GM12878 (cell line): Measurements from ENCODE around the gene NDC1. TPM values are rescaled to one million over a fixed set of nuclear protein-coding genes. Genes with fewer than 3 reads are reported as not detected.

ENCODE experiments used
- ATAC-seq: fragments of 200-7000 bp; cut with Tn5 transposase; 3 replicates; pipeline ENCODE4 v1.9.1; 2020; ENCODE audit warnings: mild to moderate bottlenecking, moderate library complexity
- BruUV-seq: library from RNA; stranded (reverse); fragments of 400-500 nt; replicated peaks from 2 replicates; lab custom pipeline; 2021; lab: Mats Ljungman, UMichigan
- CTCF ChIA-PET: fragments of 300-600 bp; sonication (Branson Sonifier 250); formaldehyde crosslinking; extraction: SDS; loops from one replicate; lab custom pipeline; 2021; ENCODE audit warnings: inconsistent platforms; lab: Yijun Ruan, JAX
- POLR2A ChIA-PET: fragments of 350-600 bp; formaldehyde crosslinking; extraction: SDS; loops from one replicate; lab custom pipeline; 2021; ENCODE audit warnings: inconsistent platforms; lab: Charles Lee
- RAD21 ChIA-PET: fragments of 300-600 bp; sonication (Branson Sonifier 250); formaldehyde crosslinking; loops from one replicate; lab custom pipeline; 2023; ENCODE audit warnings: antibody characterized with exemption; ENCODE audit not compliant: unreplicated experiment; lab: Charles Lee
- SMC1A ChIA-PET: fragments of 300-600 bp; sonication (Branson Sonifier 250); formaldehyde crosslinking; loops from one replicate; lab custom pipeline; 2023; ENCODE audit not compliant: unreplicated experiment, uncharacterized antibody; lab: Charles Lee
- DNase-seq: peaks from one replicate; pipeline ENCODE4 v3.0.0-alpha.2; 2011; ENCODE audit warnings: low read depth, low spot score
- FAIRE-seq: peaks from 3 replicates; lab custom pipeline; 2011; peaks lifted over from hg19 to GRCh38; lab: Jason Lieb, UNC
- H2AFZ ChIP-seq: 2 replicates; pipeline ENCODE4 v1.6.0; 2011; ENCODE audit warnings: low read depth, low read length, control low read depth; ENCODE audit not compliant: control insufficient read depth
- H3K27ac ChIP-seq: 2 replicates; pipeline ENCODE4 v1.5.1; 2011; ENCODE audit warnings: control low read depth; ENCODE audit not compliant: control insufficient read depth, insufficient read depth
- H3K27me3 ChIP-seq, 2 experiments: replicated peaks in 1 of 2; 2 replicates each; pipeline versions ENCODE4 v1.6.0 to v1.6.1; 2011; ENCODE audit warnings: low read length in 1 of 2; ENCODE audit not compliant: control insufficient read depth in 2 of 2, insufficient read depth in 2 of 2
- H3K36me3 ChIP-seq, 2 experiments: 2 replicates each; pipeline ENCODE4 v1.5.1; 2011; ENCODE audit warnings: low read length in 1 of 2; ENCODE audit not compliant: control insufficient read depth in 2 of 2, insufficient read depth in 2 of 2
- H3K4me1 ChIP-seq: 2 replicates; pipeline ENCODE4 v1.6.1; 2011; ENCODE audit warnings: mild to moderate bottlenecking, low read length, moderate library complexity, mixed read lengths; ENCODE audit not compliant: control insufficient read depth, insufficient read depth
- H3K4me2 ChIP-seq: 2 replicates; pipeline ENCODE4 v1.6.0; 2011; ENCODE audit warnings: control low read depth; ENCODE audit not compliant: control insufficient read depth, insufficient read depth
- H3K4me3 ChIP-seq: fragments of 200-600 bp; sonication (generic); 2 replicates; pipeline ENCODE4 v1.5.1; 2016
- H3K79me2 ChIP-seq: 2 replicates; pipeline ENCODE4 v1.6.0; 2011; ENCODE audit warnings: low read length; ENCODE audit not compliant: control insufficient read depth, insufficient read depth
- H3K9ac ChIP-seq: 2 replicates; pipeline ENCODE4 v1.8.0; 2011; ENCODE audit warnings: low read length, control low read depth, mixed read lengths; ENCODE audit not compliant: control insufficient read depth, insufficient read depth
- H3K9me3 ChIP-seq: replicated peaks from 3 replicates; pipeline ENCODE4 v1.5.1; 2011; ENCODE audit warnings: mild to moderate bottlenecking, low read length; ENCODE audit not compliant: control insufficient read depth, insufficient read depth
- H4K20me1 ChIP-seq: 2 replicates; pipeline ENCODE4 v1.6.0; 2011; ENCODE audit not compliant: control insufficient read depth, insufficient read depth
- DPF2 ChIP-seq: fragments of 450-650 bp; IDR thresholded peaks from 2 replicates; pipeline ENCODE4 v1.6.1; 2017; ENCODE audit warnings: mild to moderate bottlenecking
- EGR1 ChIP-seq, 2 experiments: IDR thresholded peaks; 1 replicate in 1 of 2; 2 replicates in 1 of 2; pipeline ENCODE4 v1.6.1; 2011 to 2012; ENCODE audit warnings: low read depth in 2 of 2, low read length in 2 of 2, borderline replicate concordance in 1 of 2, mild to moderate bottlenecking in 1 of 2, moderate library complexity in 1 of 2
- MTA3 ChIP-seq: IDR thresholded peaks from 2 replicates; pipeline ENCODE4 v1.6.1; 2012; ENCODE audit warnings: low read length, inconsistent platforms, borderline replicate concordance
- PAX5 ChIP-seq: IDR thresholded peaks from 2 replicates; pipeline ENCODE4 v1.6.1; 2011; ENCODE audit warnings: low read depth, low read length, borderline replicate concordance
- PKNOX1 ChIP-seq: fragments of 450-650 bp; IDR thresholded peaks from 2 replicates; pipeline ENCODE4 v1.6.1; 2016; ENCODE audit warnings: mild to moderate bottlenecking
- PML ChIP-seq: IDR thresholded peaks from 2 replicates; pipeline ENCODE4 v1.6.1; 2012; ENCODE audit warnings: low read length, inconsistent platforms
- SUPT20H ChIP-seq: IDR thresholded peaks from 2 replicates; pipeline ENCODE4 v1.6.1; 2011; ENCODE audit warnings: low read depth, mild to moderate bottlenecking, low read length, moderate library complexity, borderline replicate concordance; ENCODE audit not compliant: control insufficient read depth
- WGBS: methylation state at CpG from one replicate; pipeline ENCODE4 v1.1.6; 2016; ENCODE audit warnings: low lambda C conversion rate; ENCODE audit not compliant: insufficient replicate concordance, insufficient coverage; ENCODE audit errors: missing lambda C conversion rate; 5-methylcytosine and 5-hydroxymethylcytosine counted together
- in situ Hi-C: fragments of 300-500 bp; cut with MboI; formaldehyde crosslinking; loops from 9 replicates; pipeline ENCODE4 v1.14.3; 2018; ENCODE audit warnings: mixed read lengths
- intact Hi-C: fragments of 100-400 bp; cut with micrococcal nuclease; formaldehyde crosslinking; loops from one replicate; pipeline ENCODE4 v1.14.2; 2022; ENCODE audit not compliant: unreplicated experiment
- polyA plus RNA-seq, 11 experiments: library from polyadenylated mRNA; depleted of rRNA in 4 of 11; unstranded in 6 of 11; stranded (reverse) in 5 of 11; fragments of >200 nt; fragmentation: Nextera tagmentation in 4 of 11; fragmentation: Illumina TruSeq in 1 of 11; extraction: Ambion mirVana in 4 of 11; extraction: Trizol in 1 of 11; gene quantifications; 1 replicate in 1 of 11; 2 replicates in 10 of 11; pipeline versions ENCODE4 v1.2.1 to v1.2.3, GENCODE V29; 2011 to 2016; ENCODE audit warnings: inconsistent platforms in 2 of 11, missing spikeins in 2 of 11, low read depth in 1 of 11
- total RNA-seq, 4 experiments: library from RNA; depleted of rRNA in 3 of 4; stranded (reverse); fragments of >200 nt in 3 of 4; fragmentation: Illumina TruSeq in 1 of 4; extraction: Trizol in 1 of 4; gene quantifications; 2 replicates each; pipeline versions ENCODE4 v1.2.1 to v1.2.3, GENCODE V29; 2013 to 2021

Gene NDC1
- total and polyA plus RNA-seq, 10 of the 15 experiments (the other 5 are each of a cell fraction or from before 2014, with no cell fraction given), result 20.2 to 77.6 (median 47.1) TPM

- WGBS, result 1% methylated on average over 3 of the region's 3 CpGs
- POLR2A ChIA-PET, result no interaction called here
- H3K27ac ChIP-seq, result peak overlapping the region; percentile 40; the same call in 1 of the 2 replicates
- H3K4me3 ChIP-seq, result 0 out of 2 replicates have a peak overlapping the region, but pooled peaks have one; percentile 3
- H3K36me3 ChIP-seq, result peaks cover 0 to 4% of the 10 kb centered on the region in 2 experiments; a peak in 1 of 4 replicates
- no TSS peak for BruUV-seq
- ATAC-seq (0 out of 3 replicates have a peak, but pooled peaks have one; percentile 25), DNase-seq (no peak), FAIRE-seq (no peak)
- peak overlapping the region; percentile 55 for H2AFZ ChIP-seq
- SMC1A ChIA-PET, result interaction anchor here (0.5 kb wide), 1 partner anchor 193 kb away, joined by 3 read pairs; no protein-coding TSS in a partner anchor
- intact Hi-C loops (no loop called here), in situ Hi-C loops (no loop called here)
- no peaks in the 10 kb centered on the region for H3K9me3 ChIP-seq
- TF ChIP-seq DPF2 (no peak), EGR1 (IDR thresholded peaks at IDR 0.05; ENCODE audit: borderline replicate concordance in 1 of 2, low read depth in 2 of 2, low read length in 2 of 2) (no peak), PML (no peak), PAX5 (no peak), MTA3 (no peak), PKNOX1 (peak; percentile 66; the same call in 1 of the 2 replicates), SUPT20H (no peak)
- CTCF ChIA-PET, result interaction anchor here (1.1 to 1.4 kb wide), 5 partner anchors 11 to 282 kb away, joined by 3 to 5 read pairs (median 3); no protein-coding TSS in a partner anchor
- H3K4me1 ChIP-seq, result peaks cover 3% of the 10 kb centered on the region; the same call in 1 of the 2 replicates
- 0 out of 2 replicates have a peak overlapping the region, but pooled peaks have one; percentile 11 for H3K4me2 ChIP-seq
- no peaks in the 10 kb centered on the region for H3K79me2 ChIP-seq
- no peaks in the 10 kb centered on the region for H3K27me3 ChIP-seq
- RAD21 ChIA-PET, result no interaction called here
- no peak overlapping the region for H3K9ac ChIP-seq
- no peaks in the 10 kb centered on the region for H4K20me1 ChIP-seq
Observed at GRCh38 chr1:53766831-53767405, 71.2 kb downstream of the NDC1 start.
